Stimulated activated CD4-positive, alpha-beta T cell treated with anti-CD3 and anti-CD28 coated beads, Interleukin-15, amount 100 ng/mL, for 1 hour (primary cell): ENCODE data around the gene SLC24A3.

Experiments
- DNase-seq, 2 donors: peaks; one replicate each; pipeline ENCODE4 v3.0.0-alpha.2; 2020; ENCODE audit warnings: low read depth in 1 of 2, low spot score in 1 of 2

The SLC24A3 gene

GRCh38 chr20:19236371-19237055, 24.1 kb downstream of the SLC24A3 start:
- no peak for DNase-seq

- no peak for DNase-seq
Observed at GRCh38 chr20:19241440-19241839, 29.0 kb downstream of the SLC24A3 start.

- no peak for DNase-seq
Observed at GRCh38 chr20:19244291-19244690, 31.8 kb downstream of the SLC24A3 start.

- no peak for DNase-seq
Observed at GRCh38 chr20:19249106-19249879, 36.9 kb downstream of the SLC24A3 start.

- DNase-seq = no peak
Observed at GRCh38 chr20:19250346-19250745, 37.9 kb downstream of the SLC24A3 start.

- no peak for DNase-seq
Observed at GRCh38 chr20:19251506-19251905, 39.1 kb downstream of the SLC24A3 start.

GRCh38 chr20:19251958-19252357, 39.5 kb downstream of the SLC24A3 start:
- no peak for DNase-seq

GRCh38 chr20:19252451-19253120, 40.1 kb downstream of the SLC24A3 start:
- no peak for DNase-seq

- no peak for DNase-seq
Observed at GRCh38 chr20:19253316-19253715, 40.9 kb downstream of the SLC24A3 start.

- DNase-seq = no peak
Observed at GRCh38 chr20:19253916-19254820, 41.7 kb downstream of the SLC24A3 start.

- no peak for DNase-seq
Observed at GRCh38 chr20:19254956-19255355, 42.5 kb downstream of the SLC24A3 start.

GRCh38 chr20:19256085-19256484, 43.6 kb downstream of the SLC24A3 start:
- no peak for DNase-seq

GRCh38 chr20:19256906-19257595, 44.6 kb downstream of the SLC24A3 start:
- no peak for DNase-seq

- no peak for DNase-seq
Observed at GRCh38 chr20:19257865-19258264, 45.4 kb downstream of the SLC24A3 start.

GRCh38 chr20:19259141-19259591, 46.7 kb downstream of the SLC24A3 start:
- DNase-seq = no peak

GRCh38 chr20:19260412-19261090, 48.1 kb downstream of the SLC24A3 start:
- DNase-seq = no peak

GRCh38 chr20:19264191-19264590, 51.7 kb downstream of the SLC24A3 start:
- no peak for DNase-seq

GRCh38 chr20:19265646-19266374, 53.4 kb downstream of the SLC24A3 start:
- no peak for DNase-seq

GRCh38 chr20:19268426-19268825, 56.0 kb downstream of the SLC24A3 start:
- no peak for DNase-seq
